ENCODE data around the gene PBX1.

Gene PBX1

DNA sequence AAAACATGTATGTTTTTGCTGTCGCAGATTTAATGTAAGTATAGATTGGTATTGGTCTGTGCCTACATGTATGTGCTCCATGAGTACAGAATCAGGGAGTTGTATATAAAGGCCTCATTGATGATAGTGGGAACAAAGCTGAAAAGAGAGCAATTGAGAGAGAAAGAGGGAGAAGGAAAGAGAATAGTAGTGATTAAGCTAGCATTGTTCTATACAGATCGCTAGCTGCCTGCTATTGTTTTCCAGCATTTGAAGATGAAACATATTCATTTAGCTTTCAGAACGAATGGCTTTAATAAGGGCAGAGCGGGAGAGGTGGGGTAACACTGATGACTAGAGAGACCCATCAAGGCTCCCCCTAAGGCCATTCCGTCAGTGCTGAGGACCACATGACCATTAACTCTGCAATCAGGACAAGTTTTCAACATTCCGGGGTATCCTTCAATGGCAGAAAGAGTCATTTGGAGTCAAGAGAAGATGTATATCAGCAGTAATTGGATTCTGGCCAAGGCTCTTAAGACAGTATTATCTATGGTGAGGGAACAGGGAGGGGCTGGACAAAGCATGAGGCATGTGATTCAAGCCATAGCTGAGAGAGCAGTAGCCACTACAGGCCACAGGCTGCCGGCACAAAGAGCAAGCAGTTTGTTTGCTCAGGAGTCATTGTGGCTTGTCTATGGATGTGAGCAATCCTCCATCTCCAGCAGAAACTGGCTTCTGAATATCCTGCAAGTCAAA lies 176.5 kb downstream of the PBX1 start:
- peak; percentile 78 to 92 for DNase-seq

DNA sequence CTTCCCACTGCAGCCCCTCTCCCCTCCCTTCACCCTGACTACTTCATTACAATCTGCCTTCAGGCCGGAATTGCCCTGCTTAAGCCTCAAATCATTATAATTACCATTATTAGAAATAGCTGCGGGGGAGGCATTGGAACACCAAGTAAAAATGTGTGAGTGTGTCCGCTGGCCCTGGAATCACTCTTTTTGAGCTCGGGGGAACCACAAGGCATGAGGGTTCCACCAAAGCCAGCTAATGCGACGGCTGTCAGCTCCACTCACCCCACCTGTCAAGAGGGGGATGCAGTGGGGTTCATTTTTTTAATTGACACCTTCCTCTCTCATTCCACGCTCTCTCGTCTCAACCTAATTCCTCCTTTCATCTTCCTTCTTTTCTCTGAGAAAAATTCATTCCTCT lies 177.2 kb downstream of the PBX1 start:
- no peak for DNase-seq

DNA sequence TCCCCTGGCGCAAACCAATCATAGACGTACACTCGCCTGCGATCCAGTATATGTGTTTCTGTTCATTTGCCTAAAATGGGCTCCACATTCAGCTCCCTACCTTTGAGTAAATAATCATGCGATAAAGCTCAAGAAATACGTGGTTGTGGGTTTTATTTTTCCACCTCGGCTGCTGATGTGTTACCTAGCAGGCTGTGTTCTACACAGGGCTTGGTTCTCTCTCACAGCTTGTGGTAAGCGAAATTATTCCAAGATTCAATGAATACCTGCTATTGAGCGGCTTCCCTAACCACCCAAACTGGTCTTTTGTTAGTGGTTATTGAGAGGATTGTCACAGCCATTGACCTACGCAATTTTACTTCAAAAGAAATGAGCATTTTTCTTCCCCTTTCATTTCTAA lies 180.2 kb downstream of the PBX1 start:
- DNase-seq: no peak

DNA sequence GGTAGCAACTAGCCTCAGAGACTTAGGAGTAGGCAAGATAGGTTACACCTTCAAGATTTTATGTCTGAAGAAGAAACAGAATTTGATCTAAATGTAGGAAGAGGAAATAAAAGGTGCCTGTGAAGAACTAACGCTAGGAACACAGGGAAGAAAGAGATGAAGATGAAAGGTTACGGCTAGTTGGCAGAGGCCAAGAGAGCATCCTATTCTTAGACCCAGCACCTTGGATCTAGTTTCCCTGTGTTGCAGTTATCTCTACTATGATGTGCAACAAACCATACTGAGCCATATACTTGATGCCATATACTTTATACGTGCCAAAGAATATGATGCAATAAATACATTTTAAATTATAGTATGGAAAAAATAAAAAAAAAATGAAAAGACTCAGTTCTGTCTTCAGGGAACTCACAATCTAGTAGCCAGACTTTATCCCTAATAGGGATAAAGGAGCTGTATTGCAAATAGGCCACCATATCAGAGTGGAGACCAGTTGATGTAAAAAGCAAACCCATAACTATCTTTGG lies 181.1 kb downstream of the PBX1 start:
- DNase-seq: no peak

GRCh38 chr1:164742745-164743144 lies 183.8 kb downstream of the PBX1 start:
- DNase-seq: no peak

GRCh38 chr1:164743976-164744375 lies 185.0 kb downstream of the PBX1 start:
- no peak for DNase-seq

DNA sequence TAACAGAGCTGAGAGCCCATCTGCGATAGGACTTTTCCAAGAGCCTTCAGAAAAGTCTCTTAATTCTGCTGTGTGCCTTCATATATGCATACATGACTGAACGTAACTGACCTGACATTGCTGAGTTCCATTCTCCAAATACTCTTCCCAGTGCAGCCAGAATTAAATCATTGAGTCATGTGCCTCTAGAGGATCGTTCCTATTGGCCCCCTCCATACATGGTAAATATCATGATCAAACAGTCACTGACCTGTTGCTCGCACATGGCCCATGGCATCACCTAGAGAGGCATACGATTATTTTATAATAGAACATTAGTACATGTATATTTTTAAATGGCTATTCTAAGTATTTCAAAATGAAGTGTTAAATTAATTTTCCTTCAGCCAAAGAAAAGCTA lies 186.8 kb downstream of the PBX1 start:
- DNase-seq: no peak

DNA sequence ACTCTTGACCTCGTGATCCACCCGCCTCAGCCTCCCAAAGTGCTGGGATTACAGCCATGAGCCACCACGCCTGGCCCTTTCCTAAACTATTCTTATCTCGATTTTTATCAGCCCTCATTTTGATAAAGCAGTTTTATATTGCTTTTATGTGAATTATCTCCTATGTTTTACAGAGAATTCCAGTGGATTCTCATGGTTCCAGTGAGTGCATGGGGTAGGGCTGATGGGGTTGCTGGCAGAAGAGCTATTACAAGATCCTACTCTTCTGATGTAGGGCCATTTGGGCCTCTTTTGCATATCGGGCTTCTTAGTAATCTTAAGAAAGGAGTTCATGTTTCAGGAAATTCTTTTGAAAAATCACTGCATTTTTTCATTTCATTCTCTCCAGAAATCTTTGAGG lies 187.6 kb downstream of the PBX1 start:
- DNase-seq: no peak

DNA sequence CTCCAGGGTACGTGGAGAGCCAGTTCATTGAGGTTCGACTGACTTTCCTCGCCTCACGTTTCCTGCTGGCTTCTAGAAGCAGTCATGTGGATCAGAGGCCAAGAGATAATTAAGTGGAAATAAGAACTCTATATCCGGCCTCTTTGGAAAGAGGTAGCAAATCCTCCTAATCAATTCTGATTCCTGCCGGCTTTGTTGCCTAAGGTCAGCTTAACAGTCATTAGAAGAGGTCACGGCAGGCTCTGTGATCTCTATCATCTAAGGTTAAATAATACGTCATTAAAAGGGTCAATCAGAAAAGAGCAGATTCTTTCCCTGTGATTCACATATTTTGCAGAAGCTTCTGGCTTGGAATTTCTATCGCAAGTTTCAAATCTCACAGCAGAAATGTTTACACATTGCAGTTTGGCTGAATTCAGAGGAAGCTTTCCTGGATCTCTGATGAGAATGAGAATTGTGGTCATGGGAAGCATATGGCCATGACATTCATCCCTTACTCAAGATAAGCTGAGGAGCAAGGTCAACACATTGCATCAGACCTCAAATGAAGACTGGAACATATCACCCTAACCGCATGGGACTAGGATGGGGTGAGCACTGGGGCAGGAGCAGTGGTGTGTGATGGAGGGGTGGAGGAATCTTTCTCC lies 189.4 kb downstream of the PBX1 start:
- DNase-seq: no peak

DNA sequence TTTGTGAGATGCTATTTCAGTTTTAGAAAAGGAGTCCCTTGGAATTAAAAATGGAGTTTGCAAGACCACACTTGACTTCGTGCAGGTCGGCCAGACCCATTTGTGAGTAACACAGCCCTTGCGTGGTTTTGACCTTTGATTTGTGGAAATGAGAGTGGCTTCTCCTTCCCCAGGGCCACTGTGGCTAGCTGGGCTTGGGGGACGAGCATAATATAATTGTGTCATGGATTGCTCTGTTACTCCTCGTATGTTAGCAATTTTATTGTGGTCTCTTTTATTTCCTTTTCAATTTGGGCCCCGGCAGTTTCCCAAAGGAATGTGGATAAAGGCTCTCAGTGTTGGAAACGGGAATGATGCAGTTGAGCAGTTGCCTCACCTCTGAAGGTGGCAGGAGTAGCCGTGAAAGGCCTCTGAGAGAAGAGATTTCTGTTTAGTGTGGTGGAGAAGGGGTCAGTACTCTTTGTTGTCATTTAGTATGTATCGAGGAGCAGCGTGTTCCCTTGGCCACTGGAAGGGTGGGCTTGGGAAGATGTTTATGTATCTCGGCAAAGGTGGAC lies 194.6 kb downstream of the PBX1 start:
- DNase-seq: no peak

DNA sequence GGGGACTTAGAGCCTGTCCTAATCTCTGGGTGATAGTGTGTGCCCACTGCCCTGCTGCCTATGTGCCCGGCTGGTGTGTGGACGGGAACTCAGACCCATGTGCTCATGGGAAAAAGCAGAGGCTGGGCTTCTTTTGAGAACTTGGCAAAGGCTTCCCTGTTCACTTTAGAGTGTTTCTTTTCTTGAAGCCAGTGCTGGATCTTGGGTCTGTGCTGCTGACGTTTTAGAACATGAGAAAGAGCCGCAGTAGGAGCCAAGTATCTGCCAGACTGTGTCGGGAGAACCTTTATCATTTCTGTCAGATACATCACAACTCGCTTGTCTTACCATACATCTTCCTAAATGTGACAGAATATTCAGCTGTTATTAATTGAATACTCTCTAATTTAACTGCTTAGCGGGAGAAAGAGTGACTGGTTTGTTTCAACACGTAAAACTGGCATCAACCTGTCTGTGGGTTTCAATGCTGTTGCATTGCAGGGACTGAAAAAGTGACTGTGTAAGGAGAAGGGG lies 195.2 kb downstream of the PBX1 start:
- DNase-seq: no peak

DNA sequence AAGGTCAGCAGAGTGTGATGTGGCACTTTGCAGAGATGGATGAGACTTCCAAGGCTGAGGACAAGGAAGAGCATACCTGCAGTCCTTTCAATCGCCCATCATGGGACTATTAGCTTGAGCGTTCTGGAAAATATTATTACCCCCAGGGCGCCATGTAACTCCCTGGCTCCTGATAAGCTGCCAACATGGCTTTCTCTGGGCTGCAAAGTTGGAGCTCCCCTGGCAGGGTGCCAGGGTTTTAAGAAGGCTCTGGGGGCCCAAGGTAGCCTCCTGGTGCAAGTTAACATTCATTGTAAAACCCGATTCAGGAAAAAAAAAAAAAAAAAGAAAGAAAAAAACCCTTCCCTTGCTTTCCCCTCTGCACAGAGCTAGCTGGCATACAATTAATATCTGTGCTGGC lies 196.7 kb downstream of the PBX1 start:
- no peak for DNase-seq

DNA sequence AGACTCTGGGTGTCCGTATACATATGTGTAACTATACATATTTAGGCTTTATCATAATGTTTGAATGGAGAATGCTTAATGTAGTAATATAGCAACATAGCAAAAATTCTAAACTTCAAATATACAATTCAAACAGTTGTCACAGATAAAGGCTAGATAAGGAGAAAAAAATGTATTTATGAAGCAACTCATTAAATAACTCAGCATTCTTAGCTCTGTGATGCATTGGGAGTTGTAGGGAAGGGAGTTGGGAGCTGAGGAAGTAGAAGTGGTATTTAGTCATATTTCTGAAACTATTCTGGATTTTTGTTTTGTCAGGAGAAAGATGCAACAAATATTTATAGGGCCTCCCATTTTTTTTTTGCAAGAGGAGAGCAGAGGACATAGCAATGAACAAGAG lies 197.8 kb downstream of the PBX1 start:
- no peak for DNase-seq

DNA sequence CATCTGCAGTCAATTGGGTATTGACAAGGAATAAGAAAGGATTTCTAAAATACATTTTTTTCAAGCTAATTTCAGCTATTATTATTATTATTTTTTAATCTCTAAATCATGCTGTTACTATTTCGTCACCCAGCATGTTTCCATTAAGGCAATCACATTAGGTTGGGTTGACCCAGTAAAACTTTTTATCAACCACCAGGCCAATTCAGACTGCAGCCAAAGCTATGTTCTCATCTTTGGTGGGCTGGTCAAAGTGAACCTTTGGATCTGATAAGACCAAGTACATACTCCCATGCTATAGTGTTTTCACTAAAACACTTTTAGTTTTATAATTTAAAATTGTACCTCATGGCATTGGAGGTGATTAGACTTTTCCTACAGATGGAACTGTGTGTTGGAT lies 198.6 kb downstream of the PBX1 start:
- no peak for DNase-seq

DNA sequence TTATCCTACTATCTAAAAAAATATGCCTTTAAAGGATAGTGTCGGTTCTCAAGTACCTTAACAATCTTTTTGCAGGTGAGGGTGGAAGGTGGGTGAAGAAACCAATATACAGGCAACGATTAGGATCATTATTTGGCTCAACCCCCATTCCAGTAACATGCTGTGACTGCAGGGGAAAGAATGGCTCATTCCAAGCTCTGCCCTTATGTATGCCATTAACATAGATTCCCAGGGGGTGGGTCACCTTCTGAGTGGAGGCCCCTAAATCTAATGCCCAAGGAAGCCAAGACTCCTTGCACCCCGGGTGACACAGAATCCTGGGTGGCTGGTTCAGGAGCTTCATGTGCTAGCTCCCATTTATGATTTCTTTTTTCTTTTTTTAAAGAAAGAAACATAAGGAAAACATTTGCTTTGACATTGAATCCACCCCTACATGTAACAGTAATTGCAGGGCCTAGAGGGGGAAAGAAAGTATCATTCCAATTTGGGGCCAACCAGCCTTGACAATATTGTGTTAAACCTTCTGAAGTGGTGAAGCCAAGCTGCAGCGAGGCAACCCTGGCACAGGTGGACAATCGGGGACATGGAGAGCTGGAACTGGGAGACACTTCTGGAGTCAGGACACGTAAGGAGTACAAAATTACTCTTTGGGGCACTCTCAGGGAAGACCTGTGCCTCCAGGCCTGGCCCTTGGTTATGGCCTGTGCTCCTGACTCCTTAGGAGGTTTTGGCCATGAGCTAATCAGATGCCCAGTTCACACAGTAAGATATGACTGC lies 200.3 kb downstream of the PBX1 start:
- DNase-seq: no peak

DNA sequence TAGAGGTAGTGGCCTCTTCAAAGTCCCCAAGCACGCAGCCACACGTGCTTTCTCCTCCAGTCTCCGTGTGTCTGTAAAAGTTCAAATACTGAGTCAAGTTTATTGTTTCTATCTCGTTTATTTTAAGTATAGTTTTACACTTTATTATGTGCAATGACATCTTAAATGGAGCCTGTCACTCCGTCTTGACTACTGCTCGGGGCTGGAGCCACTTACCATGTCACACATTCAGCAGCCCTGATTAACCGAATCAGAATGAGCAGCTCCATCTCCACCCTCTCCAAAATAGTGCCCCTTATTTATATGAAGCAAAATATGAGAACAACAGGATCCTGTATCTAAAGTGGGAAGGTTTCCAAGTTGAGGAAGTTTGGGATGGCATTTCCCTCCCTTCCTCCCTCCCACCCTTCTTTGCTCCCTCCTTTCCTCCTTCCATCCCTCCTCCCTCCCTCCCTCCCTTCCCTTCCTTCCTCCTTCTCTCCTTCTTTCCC lies 201.0 kb downstream of the PBX1 start:
- DNase-seq: no peak

DNA sequence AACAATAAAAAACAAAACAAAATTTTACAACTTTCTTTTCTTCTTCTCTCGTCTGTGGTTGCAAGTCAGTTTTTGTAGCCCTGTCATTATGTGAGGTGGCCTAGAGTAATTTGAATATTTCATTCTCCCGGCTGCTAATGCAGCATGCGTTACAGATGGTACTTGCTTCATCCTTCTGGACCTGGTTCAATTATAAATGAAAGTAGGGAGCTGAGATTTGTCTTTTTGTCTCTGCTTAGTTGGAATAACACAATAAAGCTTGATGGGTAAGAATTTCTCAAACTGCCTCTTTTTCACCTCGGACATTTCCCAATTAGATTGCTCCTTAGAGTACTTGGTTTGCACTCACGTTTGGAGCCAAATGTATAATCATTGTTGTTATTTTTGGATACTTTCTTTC lies 201.6 kb downstream of the PBX1 start:
- DNase-seq: no peak

GRCh38 chr1:164761009-164761408 lies 202.0 kb downstream of the PBX1 start:
- DNase-seq: no peak

GRCh38 chr1:164763098-164763497 lies 204.1 kb downstream of the PBX1 start:
- DNase-seq: no peak

GRCh38 chr1:164764333-164764732 lies 205.3 kb downstream of the PBX1 start:
- DNase-seq: no peak

GRCh38 chr1:164765557-164765956 lies 206.6 kb downstream of the PBX1 start:
- no peak for DNase-seq

DNA sequence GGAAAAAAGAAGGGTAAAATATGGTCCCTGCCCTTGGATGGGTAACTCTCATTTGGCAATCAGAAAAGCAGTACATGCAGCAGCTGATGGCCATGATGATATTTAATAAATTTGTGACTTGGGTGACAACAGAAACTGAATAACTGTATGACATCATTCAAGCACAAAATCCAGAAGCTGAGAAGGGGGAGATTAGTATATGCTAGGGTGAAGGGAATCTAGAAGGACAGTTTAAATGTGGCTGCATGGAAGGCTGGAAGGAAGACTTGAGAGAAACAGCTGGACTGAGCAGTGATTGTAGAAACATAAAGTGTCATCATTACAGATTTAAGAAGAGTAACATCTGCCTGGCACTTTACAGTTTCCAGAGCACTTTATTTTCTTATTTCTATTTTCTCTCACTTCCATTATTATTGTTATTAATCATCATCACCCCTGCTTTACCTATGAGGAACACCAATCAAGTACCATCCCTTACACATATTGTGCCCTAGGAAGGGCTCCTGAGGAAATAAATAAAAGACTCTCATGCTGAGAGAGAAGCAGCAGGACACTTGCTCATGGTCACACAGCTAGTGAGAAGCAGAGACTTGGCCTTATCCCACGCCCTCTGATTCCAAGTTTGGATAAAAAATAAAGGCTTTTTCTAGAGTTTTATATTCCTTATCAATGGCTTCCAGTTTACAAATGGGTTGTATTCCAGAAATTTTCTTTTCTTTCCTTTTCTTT lies 207.2 kb downstream of the PBX1 start:
- no peak for DNase-seq
